Caki2 (cell line): Measurements from ENCODE around the gene ANKRD36C. TPM values are rescaled to one million over a fixed set of nuclear protein-coding genes. Genes with fewer than 3 reads are reported as not detected.
"Not testable (repeated sequence)": the region's sequence is repeated elsewhere in the genome, so short reads cannot be mapped to it uniquely, and the experiment has no call there.

Source experiments
- DNase-seq: peaks from one replicate; pipeline ENCODE4 v3.0.0-alpha.2; 2015; ENCODE audit warnings: low read depth
- in situ Hi-C: cut with HindIII; loops from 2 replicates; pipeline ENCODE4 v1.10.0; 2016; ENCODE audit warnings: low sequenced_read_pairs, low pct_unique_long_range_greater_than_20kb, mixed read lengths
- total RNA-seq: library from RNA; depleted of rRNA; stranded (reverse); fragments of >200 nt; shearing (Covaris generic); gene quantifications from 2 replicates; pipeline ENCODE4 v1.2.3, GENCODE V29; 2014; ENCODE audit warnings: low replicate concordance; rRNA removed

Gene ANKRD36C
- 7.9 and 9.1 TPM in 2 replicates for total RNA-seq

DNA sequence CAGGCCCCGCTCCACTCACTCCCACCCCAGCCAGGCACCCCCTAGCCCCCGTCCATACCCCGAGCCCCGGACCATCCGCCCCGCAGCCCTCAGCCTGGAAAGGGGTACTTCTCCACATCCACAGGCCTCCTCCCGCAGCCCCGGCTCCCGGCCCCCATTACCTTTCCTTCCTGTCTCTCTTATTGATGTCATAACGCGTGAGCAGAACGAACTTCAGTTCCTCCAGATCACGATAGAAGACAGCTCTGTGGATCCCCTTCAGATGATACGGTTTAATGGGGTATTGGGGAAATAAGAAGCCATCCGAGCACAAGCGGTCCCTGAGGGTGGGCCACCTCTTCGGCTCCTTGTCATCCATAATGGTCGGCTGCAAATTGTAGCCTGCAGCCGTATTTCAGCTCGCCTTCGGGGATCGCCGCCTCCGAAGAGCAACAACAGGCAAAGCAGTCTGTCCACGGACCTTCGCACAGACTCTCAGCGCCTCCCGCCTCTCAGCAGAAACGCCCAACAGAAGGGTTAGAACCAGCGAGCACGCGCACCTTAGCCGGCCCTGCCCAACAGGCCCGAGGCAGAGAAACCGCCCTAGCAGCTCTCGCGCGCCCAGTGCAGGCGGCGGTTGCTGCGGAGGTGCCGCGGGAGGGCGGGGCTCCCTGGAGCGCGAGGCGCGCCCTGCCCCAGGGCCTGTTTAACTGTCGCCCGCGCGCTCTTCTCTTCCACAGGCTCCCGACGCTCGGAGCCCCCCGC is at the start of gene ANKRD36C:
Gene ANKRD36C (minus strand): TSS at position 474 of the 744 bp plus-strand sequence. CDS start 116 bp downstream, at position 358.
- peak; percentile 71 for DNase-seq
- in situ Hi-C loops, result not testable (repeated sequence)

DNA sequence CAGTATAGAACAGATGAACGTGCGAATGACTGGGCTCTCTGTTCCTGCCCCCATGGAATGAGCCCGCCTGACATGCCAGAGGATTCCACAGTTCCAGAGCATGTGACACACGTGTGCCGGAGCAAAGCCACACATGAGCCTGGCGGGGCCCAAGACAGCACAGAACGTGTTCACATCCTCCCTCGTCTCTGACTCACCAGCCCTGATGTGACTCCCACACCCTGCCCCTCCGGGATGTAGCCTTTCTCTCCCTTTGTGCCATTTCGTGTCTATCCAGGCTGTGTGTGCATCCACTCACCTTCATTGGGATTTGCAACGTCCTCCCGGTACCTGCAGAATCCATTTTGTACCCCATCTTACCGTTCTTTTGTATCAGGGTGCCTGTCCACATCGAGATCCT is 43.9 kb upstream of the ANKRD36C start:
- in situ Hi-C loops, DNase-seq: not testable (repeated sequence)

DNA sequence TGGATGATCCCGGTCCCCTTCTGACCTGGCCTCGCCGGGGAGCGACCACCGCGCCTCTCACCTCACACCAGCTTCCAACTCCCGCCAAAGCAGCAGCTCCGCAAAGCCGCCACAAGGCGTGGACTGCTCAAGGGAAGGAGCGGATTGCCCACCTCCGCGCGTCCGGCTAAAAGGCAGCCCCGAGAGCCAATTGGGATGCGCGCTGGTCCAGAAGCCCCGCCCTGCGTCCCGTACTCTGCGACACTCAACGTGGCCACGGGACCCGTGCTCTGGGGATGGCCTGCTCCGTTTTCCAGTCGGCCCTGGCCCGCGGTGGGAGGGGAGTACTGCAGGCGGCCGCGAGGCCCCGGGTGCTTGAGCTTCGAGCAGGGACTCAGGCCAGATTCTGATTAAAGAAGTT is 43.2 kb upstream of the ANKRD36C start, which contains the start of gene GPAT2:
Gene GPAT2 (minus strand): TSS at position 125 of the 400 bp plus-strand sequence. CDS start 2,557 bp downstream, outside the sequence.
- in situ Hi-C loops, DNase-seq: not testable (repeated sequence)

DNA sequence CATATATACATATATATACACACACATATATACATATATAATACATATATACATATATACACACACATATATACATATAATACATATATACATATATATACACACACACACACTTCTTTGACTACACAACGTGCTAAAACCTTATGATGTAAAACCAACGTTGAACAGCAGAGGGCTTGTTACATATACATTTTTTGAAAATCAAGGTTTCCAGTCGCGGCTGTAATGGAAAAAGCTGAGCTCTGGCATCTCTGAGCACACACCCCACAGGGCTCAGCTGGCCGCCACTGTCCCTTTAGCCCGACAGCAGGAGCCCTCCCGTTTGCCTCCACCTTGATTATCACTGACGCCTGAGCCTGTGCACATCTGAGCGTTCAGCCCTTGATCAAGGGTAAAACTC is 42.4 kb upstream of the ANKRD36C start:
- DNase-seq, in situ Hi-C loops: not testable (repeated sequence)

DNA sequence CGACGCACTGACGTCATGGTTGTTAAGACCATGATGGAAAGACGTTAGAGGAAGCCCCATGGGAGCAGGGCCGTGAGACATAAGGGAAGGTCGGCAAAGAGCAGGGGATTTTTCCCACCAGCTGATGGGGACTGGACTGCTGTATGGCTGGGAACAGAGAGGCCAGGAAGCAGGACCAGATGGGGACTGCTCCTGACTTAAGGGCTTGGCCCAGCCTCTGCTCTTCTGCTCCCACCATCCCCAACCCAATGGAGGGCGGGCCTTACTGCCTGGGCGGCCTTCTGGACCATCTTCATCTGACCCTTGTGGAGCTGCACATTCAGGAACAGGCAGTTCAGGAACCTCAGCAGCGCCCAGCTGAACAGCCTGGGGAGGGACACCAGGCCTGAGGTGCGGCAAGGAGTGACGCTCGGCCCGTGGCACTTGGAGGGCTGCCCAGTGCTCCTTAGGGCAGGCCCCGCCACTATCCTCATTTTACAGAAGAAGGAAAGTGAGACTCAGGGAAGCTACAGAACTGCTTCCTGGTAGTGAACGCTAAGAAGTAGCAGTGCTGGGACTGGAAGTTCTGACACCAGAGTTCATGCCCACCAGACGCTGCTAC is 36.2 kb upstream of the ANKRD36C start:
- DNase-seq, in situ Hi-C loops: not testable (repeated sequence)

DNA sequence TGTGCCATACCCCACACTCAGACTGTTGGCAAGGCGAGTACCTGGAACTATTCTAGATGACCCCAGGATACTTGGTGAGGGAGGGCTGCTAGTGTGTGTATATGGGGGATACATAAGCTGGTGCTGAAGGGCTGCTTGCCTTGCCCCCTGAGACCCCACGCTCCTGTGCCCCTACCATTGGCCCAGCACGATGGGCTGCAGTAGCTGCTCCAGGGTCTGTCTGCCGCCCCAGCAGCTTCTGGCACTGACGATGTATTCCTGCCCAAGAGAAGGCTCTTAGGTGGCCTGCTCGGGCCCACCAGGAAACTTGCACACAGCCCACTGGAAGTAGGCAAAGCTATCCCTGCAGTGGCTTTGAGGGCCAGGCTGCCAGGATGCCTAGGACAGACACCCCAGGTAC is 34.1 kb upstream of the ANKRD36C start:
- in situ Hi-C loops, DNase-seq: not testable (repeated sequence)

DNA sequence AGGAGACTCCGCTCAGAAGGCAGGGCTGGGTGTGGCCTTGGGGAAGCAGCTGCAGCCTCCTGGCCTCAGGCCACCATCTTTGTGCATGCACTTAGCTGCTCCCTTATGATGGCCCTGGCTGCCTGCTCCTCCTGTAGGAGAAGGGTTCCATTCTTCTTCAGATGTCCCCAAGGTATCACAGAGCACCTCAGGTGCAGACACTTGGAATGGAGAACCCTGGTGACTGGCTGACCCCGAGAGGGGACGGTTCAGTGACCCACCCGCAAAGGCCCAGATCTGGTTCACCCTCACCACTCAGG is 33.5 kb upstream of the ANKRD36C start:
- no peak for DNase-seq
- in situ Hi-C loops, result no loop called here

DNA sequence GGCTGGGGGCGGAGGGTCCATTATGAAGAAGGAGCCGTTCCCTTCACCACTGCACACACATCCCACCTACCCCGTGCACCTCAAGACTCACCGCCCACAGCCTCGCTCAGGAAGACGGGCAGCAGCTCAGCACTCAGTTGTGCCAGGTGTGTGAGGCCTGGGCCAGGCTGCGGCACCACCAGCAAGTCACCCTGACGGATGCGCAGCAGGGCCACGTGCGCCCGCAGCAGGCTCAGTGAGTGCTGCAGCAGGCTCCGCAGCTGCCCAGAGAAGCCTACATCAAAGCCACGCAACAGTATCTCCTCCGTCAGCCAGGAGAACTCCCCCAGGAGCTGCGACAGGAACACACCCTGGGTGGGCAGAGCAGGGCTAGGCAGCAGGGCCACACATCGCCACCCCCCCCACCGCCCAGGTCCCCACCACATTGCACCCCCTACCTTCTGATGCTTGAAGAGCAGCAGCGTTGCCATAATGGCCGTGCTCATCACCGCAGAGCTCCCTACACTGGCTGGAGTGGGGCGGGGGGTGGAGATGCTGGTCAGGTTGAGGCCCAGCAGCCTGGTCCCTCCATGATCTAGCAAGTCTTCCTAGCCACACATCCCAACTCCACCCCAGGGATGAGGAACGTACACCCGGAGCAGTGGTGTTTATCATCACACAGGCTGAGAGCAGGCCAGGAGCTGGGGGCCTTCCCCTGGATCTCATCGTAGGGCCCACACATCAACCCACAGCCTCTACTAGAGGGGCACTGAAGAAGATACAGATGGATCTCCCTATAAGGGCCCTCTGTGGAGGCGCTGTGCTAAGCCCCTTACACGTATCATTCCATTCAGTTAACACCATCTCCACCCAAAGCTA is 32.9 kb upstream of the ANKRD36C start:
- DNase-seq, result no peak
- in situ Hi-C loops, result no loop called here

DNA sequence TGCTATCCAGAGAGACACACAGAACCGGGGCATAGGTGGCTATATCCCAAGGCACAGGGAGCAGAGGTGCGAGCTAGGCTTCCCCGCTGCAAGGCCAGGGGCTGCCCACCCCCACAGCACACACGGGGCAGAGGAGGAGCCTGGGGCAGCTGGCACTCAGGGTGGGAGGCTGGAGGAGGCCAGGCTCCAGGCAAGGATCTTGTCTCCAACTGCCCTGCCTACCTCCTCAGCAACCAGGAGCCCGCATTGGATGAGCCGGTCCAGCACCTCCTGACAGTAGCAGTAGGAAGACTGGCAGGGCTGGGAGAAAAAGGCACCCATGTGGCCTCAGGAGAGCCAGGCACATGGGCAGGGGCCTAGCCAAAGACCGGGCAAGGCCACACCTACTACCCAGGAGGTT is 32.1 kb upstream of the ANKRD36C start:
- in situ Hi-C loops, result not testable (repeated sequence)

DNA sequence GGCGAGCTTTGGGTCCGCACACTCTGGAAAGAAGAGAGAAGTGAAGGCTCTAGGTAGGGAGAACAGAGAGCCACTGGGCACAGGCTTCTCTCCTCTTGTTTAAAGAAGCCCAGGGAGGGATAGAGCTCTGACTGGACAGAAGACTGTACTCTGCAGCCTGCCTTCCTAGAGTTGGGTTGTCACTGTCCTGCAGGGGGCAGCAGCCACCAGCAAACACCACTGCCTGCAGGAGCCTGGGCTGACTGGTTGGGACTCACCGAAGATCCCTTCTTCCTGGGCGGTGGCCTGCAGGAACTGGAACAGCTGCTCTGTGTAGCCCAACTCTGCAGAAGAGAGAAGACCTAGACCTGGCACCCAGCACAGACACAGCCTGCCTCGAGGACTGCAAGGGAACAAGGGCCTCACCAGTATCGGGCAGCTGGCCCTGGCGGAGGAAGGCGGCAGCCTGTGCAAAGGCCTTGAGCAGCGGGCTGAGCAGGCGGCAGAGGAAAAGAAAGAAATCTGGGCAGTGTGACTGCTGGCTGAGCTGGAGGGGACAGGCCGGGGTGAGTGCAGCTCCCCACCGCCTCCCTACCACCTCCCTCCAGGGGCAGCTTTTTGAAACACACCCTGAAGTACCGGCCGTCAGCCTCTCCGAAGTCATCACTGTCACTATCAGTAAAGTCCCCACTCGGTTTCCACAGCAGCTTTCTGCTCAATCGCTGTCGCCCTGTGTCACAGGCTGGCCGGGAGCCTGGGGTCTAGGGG is 31.2 kb upstream of the ANKRD36C start:
- peak; percentile 66 for DNase-seq

More for the DNA sequence above, 32.1 kb upstream of the ANKRD36C start:
- DNase-seq, result not testable (repeated sequence)

DNA sequence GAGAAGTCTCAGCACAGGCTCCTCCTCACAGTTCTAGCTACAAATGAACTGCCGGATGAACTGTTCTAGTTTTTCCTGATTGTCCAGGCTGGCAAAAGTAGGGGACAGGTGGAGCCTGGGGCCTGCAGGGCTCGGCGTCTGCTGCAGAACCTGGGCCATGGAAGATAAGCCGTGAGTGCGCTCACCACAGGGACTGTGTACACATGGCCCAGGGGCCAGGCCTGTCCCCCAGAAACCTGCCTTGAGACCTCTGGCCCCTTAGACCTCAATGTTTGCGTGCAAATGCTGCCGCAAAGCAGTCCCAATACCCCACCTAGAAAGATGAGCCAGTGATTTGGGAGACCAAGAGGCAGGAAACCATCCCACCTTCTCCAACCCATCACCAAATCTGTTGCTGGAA is 30.5 kb upstream of the ANKRD36C start:
- in situ Hi-C loops, result not testable (repeated sequence)

More for the DNA sequence above, 31.2 kb upstream of the ANKRD36C start:
- in situ Hi-C loops, result not testable (repeated sequence)

DNA sequence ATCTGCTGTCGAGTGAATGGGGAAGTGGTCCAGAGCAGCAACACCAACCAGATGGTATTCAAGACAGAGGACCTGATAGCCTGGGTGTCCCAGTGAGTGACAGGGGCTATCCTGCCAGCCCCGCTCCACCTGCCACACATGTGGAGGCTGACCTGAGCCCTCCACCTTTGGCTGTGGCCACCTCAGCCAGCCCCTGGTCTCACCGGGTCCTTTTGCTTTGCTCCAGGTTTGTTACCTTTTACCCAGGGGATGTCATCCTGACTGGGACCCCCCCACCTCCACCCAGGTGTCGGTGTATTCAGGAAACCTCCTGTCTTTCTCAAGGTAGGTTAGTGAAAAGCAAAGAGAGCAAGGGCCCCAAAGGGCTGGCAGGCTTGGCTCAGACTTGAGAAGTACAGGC is 29.5 kb upstream of the ANKRD36C start:
- DNase-seq, in situ Hi-C loops: not testable (repeated sequence)

More for the DNA sequence above, 30.5 kb upstream of the ANKRD36C start:
- DNase-seq, result not testable (repeated sequence)

DNA sequence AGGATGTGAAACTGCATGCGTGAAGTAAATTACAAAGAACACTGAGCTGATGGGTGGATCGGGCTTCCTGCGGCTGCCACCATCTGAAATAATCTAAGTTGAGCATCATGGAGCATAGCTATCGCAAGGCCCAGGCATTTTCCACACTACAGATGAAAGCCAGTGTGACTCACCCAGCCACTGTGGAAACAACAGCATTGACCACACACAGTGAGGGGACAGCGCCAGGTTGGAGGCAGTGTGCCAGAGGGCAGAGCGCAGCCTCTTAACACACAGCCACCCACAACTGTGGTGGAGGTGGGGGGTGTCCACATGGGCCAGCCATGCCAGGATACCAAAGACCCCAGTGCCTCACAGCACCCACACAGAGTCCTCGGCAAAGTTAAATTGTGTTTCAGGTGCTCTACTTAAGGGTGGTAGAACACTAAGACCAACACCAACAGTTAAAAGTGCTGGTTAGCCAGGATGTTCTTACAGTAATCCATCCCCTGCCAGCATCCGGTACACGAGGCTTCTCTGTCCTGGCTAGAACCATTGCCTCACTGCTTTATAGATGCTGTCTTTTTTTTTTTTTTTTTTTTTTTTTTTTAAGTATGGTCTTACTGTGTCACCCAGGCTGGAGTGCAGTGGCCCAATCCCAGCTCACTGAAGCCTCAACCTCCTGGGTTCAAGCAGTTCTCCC is 28.4 kb upstream of the ANKRD36C start:
- in situ Hi-C loops, DNase-seq: not testable (repeated sequence)

DNA sequence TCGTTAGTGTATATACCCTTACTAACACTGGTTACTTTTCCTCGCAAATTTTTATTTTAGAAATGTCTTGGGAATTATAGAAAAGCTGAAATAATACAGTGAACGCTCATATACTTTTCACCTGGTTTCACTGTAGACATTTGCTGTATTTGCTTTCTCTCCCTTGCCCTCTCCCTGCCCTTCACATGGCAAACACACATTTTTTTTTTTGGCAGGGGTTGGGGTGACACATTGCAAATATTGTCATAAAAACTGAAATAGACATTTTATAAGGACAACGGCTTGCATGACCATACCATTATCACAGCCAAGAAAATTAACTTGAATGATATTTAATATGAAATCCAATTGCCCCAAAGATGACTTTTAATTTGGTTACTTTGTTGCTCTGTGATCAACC is 24.7 kb upstream of the ANKRD36C start:
- DNase-seq, in situ Hi-C loops: not testable (repeated sequence)

DNA sequence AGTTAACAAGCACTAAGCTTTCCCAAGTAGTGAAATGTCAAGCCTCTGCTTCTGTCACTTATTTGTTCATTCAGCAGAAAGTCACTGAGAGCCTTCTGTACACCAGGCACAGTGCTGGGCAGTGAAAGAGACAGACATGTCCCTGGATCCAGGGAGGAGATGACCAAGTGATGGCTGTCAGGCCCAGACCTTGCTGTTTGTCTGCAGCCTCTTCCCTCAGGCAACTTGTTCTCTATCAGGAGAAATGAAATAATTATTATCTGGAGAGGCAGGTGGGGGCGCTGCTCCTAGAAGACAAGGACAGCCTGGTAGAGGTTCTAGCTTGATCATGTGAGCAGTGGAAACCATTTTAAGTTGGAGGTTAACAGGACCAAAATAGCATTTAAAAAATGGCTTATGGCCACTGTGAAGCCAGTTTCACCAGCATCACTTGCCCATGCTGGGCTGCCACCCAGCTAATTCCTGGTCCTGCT is 21.2 kb upstream of the ANKRD36C start:
- DNase-seq, in situ Hi-C loops: not testable (repeated sequence)

DNA sequence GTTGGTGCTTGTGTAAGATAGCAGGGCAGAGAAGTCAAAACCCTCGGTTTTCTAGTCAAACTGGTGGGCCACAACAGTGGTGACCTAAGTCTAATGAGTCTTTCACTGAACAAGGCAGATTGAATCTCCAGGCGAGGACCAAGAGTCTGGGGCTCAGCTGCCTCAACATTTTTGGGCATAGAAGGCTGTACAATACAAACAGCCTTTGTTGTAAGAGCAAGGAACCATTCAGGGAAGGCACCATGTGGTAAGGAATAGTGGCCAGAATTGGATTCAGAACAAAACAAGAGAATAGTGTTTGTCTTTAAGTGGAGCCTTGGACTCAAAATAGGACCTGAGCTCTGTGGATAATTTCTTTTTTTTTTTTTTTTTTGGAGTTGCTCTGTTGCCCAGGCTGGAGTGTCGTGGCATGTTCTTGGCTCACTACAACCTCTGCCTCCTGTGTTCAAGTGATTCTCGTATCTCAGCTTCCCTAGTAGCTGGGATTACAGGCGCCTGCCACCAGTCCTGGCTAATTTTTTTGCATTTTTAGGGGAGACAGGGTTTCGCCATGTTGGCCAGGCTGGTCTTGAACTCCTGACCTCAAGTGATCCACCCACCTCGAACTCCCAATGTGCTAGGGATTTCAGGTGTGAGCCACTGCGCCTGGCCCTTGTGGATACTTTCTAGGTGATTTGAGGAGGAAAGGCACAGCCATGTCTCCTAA is 20.6 kb upstream of the ANKRD36C start:
- in situ Hi-C loops, DNase-seq: not testable (repeated sequence)

DNA sequence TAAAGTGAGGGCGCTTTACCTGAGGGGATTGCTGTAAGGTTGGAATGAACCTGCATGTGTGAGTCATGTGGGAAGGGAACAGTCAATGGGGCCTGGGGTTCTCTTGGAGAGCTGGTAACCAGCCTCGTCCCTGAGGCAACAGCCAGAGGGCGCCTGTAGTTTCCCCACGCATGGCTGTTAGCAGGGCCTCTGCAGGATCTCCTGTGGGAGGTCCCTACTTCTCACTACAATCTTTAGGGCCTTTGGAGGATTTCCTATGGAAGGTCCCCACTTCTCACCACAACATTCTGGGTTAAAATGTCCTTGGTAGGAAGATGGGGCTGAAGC is 19.5 kb upstream of the ANKRD36C start:
- not testable (repeated sequence) for DNase-seq

More for the DNA sequence above, 19.5 kb upstream of the ANKRD36C start:
- in situ Hi-C loops, result not testable (repeated sequence)
